Left kidney (tissue), 2 donors: ENCODE results near the gene THAP3. TPM values are rescaled to one million over a fixed set of nuclear protein-coding genes. Genes with fewer than 3 reads are reported as not detected.
"Not testable (repeated sequence)": the region's sequence is repeated elsewhere in the genome, so short reads cannot be mapped to it uniquely, and the experiment has no call there.

ENCODE experiments used
- DNase-seq: peaks from one replicate; pipeline ENCODE4 v3.0.0-alpha.2; 2013
- polyA plus RNA-seq: library from polyadenylated mRNA; unstranded; fragments of 120-200 nt; gene quantifications from one replicate; pipeline ENCODE4 v1.2.1, GENCODE V29; 2013; ENCODE audit not compliant: insufficient read length

Gene THAP3
- polyA plus RNA-seq, 1 donor = 18.3 TPM

DNA sequence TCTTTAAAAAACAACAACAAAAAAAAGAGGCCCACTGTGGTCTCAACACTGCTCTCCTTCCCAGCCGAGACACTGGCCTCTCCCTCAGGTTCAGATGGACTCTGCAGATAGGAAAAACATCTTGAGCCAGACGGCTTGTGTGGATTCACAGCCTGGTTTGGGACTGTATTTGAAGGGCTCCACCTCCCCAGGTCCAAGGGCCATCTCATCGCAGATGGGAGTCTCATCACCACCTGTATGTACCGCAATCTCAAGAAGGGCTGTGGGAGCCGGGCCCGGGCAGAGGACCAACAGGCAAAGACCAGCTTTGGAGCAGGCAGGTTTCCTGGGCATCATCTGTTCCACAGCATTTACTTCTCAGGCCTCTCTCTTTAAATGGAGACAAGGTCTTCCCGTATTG lies 34.6 kb upstream of the THAP3 start:
- no peak for DNase-seq

DNA sequence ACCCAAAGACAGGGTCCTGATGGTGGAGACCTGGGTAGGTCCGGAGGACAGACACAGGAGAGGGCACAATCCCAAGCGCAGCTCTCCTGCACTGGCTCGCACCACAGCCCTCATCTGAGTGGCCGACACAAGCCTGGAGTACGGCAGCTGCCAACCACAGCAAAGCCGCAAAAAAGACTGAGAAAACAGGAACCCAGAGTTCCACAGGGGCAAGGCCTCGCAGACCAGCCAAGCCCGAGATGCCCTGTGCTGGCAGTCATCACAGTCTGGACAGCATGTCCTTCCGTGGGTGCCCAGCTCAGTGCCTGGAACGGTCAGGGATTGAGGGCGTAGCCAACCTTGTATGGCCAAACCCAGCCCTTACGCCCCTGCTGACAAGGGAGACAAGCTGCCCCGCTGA lies 33.4 kb upstream of the THAP3 start:
- DNase-seq = no peak

DNA sequence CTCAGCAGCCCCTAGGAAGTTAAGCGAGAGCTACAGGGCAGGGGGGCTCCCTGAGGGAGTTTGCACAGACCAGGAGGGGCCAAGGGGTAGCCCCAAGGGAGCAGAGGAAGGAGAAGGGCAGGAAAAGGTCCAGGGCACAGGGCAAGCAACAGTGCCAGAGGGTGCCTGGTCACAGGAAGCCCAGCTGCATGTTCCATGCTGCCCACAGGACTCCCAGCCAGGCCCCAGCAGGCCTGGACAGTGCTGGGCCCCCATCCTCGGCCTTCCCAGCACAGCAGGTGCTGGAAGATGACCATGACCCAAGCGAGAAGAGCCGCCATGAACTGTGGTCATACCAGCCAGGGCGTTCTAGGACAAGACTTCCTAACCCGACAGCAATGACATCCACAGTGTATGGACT lies 33.0 kb upstream of the THAP3 start:
- DNase-seq = no peak

DNA sequence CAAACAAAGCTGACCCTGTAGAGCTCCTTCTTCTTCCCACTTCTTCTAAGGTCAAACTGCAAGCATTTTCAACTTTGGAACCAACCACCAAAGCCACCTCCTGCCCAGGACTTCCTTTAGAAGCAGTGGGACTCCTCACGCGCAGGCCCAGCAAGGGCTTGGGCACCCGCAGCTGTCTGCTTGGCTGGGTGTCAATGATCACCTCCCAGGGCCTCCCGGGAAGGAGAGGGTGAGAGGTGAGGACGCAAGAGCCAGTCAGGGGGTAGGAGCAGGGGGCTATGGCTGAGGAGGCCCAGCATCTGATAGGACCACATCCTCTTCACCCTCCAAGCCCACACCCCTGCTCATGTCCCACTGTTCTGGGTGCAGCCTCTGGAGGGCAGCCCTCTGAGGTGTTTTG lies 32.2 kb upstream of the THAP3 start:
- DNase-seq = no peak

DNA sequence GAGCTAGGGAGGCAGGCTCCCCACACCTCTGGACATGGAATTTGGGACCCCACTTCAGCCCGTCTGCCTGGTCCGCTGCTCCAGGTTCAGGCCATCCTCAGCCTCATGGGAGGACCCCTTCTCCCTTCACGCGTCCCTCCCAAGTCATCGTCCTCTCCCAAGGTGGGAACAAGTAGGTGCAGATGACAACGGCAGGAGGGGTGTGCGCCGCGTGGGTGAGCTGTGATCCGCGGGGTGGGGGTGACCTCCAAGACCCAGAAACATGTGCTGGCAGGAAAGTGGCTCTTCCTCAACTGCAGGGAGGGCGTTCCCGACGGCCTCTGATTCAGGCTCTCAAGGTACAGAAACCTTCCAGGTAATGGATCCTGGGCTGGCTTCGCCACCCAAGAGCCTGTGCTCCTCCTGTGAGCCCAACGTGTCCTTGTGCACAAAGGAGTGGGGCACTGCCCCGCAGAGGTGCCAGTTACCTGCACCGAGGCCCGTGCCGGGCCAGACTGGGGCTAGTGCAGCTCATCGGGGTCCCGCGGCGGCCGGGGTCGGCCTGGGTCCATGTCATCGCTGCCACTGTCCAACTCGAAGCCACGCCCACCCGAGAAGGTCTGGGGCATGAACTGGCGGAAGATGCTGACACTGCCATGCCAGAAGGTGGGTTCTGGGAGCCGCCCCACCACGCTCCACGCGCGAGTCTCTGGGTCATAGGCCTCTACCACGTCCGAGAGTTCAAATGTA lies 31.6 kb upstream of the THAP3 start:
- no peak for DNase-seq

DNA sequence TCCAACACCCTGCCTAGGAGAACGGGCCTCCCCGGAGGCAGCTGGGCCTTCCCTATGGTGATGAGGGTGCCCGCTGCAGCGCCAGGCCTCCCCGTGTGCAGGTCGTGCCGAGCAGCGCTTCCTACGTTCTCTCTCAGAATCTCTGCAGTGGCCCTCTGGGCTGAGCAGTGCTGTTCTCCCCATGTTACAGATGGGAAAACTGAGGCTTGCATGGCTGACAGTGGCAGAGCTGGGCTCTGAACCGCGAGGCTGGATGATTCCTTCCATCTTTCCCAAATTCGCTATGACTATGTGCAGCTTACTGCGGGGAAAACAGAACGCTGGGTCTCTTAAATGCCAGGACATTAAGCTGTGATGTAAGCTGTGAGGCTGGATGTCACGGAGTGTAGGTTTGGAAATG lies 30.9 kb upstream of the THAP3 start:
- DNase-seq = no peak

DNA sequence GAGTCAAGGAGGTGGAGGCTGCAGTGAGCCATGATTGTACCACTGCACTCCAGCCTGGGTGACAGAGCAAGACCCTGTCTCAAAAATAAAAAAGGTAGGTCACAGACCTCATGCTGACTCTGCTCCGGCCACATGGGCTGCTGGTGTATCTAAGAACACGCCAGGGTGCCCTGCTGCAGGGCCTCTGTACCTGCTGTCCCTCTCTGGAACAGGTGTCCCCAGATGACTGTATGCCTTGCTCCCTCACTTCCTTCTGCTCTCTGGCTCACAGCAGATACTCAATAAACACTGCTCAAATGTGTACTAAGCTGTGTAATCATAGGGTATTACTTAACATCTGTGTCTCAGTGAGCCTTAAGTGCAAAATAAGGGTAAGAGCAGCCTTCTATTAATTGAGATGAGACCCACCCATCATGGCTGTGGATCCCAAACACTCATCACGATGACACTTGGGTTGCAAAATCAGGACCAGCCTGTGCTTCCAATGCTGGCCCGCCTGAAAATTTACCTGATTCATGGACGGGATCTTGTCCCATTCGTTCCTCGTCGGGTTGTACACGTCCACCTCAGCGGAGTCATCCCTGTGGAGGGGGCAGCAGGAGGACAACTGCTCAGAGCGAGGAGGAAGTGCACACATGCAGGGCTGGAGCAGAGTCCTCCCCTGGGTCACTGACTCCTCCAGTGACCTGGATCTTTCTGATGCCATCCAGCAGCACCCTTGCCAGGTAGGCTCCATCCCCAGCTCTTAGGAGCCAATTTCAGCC lies 29.5 kb upstream of the THAP3 start:
- DNase-seq = no peak

DNA sequence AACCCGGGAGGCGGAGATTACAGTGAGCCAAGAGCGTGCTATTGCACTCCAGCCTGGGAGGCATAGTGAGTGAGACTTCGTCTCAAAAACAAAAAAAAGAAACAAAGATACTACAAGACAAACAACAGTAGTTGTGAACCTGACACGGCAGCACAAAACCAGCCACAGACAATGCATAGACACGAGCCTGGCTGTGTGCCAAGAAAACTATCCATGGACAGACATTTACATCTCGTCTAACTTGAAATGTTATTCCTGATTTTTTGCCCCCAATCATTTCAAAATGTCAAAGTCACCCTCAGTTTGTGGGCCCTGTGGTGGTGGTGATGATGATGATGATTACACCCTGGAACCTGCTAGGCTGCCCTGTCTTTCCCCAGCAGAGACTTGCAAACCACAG lies 28.3 kb upstream of the THAP3 start:
- no peak for DNase-seq

DNA sequence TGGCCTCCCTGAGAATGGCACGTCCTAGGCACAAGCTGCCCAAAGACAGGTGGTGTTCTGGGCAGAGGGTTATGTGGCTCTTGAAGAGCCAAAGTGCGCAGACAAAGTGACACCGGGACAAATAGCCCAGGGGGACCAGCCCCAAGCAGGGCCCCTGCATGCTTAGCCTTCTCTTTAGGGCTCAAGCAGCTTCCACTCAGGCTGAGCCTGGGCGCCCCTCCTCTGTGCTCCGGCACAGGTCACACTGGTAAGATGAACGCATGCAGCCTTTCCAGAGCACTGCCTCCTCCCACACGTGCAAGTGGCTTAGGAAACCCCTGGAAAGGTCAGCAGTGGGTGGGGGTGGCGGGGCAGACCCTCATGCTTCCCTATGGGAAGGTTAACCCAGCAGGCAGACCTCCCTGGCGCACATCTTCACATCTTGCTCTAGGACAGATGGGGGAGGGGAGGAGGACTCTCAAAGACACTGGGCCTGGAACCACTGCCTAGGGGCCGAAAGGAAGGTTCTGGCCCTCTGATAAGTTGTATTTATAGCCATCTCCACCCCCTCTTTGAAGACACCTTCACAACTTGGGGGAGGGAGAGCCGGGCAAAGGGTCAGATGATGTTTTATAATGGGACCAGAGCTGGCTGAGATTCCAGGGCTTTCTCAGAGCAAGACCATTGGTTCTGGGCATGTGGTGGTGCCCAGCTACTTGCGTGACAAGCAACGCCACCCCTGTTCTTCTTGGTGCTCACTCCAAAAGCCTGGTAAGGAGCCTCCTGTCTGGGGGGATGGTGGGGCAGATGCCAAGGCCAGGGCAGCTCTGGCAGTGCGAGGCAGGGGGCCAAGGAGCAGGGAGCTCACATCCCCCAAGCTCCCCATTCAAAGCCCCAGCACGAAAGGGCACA lies 27.5 kb upstream of the THAP3 start:
- DNase-seq = no peak

DNA sequence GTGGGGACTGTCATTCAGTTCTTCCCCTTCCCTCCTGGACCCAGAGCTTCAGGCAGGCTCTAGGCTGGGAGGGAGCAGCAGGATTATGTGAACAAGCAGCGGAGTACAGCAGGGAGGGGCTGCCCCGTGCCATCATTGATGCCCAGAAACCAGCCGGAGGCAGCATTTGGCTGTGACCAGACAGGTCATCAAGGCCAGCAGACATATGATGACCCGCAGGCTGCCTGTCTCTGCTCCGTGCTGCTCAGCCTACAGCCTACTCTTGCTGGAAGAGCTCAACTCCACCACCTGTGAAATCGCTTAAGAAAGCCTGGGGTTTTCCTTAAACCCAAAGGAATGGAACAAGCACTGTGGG lies 26.9 kb upstream of the THAP3 start:
- no peak for DNase-seq

DNA sequence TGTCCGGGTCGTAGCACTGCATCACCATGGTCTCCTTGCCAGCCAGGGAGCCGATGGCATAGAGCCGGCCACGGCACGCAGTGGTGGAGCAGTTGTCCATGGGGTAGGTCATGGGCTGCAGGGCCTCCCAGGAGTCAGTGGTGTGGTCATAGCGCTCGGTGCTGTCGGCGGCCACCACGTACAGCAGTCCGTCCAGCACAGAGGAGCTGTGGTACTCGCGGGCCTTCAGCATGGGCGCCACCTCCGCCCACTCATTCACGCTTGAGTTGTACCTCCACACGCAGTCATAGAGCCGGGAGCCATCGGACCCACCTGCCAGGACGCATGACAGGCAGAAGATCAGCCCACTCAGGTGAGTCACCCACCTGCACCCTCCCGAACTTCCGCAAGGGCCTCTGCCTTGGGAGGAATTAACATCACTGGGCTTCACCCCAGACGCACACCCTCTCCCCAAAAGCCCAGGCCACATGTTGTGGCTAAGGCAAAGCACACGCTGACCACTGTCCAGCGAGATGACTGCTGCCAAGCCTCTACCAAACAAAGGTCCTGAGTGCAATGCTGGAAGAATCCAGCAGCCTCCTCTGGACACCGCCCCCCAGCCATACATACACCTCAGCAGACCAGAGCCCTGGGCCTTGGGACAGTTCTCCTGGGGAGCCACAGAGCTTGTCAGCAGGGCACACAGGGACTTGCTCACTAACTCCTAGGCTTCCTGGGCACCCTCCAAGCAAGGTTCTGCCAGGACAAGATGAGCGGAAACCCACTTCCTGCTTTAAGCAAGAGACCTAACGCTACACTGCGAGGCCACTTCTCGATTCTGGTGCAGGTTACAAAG lies 25.3 kb upstream of the THAP3 start:
- no peak for DNase-seq

DNA sequence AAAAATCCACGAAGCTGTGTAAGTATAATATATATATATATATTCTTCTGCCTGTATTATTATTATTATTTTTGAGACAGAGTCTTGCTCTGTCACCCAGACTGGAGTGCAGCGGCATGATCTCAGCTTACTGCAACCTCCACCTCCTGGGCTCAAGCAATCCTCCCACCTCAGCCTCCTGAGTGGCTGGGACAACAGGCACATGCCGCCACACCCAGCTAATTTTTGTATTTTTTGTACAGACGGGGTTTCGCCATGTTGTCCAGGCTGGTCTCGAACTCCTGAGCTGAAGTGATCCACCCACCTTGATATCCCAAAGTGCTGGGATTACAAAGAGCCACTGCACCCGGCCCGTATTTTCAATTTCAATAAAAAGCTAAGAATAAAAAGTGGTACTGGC lies 24.7 kb upstream of the THAP3 start:
- not testable (repeated sequence) for DNase-seq

DNA sequence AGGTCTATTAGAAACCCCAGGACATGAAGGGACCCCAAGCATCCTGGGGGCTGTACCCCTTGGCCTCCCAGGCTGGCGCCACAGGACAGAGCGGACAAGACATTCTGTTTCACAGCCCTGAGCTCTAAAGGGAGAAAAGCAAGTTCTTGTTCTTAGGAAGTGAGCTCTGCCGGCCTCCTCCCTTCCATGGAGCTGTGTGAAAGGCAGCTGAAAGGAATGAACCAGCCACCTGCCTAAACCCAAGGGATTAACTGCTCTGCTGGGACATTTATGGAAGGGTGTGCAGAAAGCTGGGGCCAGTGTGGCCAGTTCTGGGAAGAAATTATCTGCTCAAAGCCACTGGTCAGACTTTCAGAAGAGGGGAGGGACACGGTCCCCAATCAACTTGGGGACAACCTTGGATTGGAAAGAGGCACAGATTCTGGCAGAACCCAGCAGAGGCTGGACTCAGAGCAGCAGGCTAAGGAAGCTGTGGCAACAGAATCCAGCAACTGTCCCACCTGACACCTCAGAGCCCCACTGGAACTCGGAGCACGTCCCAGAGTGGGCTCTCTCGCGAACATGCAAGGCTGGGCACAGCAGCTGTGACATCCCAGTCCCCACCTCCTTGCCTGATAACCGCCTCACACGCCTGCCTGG lies 24.1 kb upstream of the THAP3 start:
- no peak for DNase-seq

DNA sequence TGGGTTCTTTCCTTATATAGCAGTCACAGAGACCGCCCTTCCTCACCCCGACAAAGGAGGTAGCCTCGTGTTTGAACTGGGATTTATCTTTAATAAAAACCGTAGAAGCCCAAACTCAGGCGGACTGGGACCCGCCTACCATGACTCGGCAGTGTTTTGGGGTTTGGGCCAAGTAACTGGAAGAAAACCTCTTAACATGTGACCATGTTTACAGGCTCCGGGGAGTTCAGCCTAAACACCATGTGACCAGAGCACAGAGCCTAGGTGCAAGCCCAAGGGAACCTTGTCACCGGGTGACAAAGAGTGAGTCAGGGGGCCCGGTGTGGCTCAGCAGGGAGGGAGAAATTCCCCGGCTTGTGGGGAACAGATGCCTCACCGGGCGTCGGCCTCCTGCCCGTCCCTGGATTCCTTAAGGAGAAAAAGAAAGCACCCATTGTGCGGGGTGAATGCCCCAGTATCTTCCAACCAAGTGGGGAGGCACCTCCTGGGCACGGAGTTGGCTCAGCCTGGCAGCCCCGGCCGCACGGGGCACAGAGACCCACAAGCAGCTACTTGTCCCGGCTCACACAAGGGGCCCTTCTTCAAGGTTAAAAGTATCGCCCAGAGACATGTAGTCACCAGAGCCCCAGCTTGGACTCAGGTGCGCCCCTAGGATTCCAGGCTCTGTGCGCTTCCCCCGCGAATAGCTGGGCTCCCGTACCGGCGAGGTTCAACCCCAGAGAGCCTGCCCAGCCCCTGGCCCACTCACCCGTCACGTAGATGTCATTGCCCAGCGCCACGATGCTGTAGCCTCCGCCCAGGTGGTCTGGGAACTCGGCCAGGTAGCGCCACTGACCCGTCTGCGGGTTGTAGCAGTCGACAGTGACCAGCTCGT lies 23.4 kb upstream of the THAP3 start:
- no peak for DNase-seq

DNA sequence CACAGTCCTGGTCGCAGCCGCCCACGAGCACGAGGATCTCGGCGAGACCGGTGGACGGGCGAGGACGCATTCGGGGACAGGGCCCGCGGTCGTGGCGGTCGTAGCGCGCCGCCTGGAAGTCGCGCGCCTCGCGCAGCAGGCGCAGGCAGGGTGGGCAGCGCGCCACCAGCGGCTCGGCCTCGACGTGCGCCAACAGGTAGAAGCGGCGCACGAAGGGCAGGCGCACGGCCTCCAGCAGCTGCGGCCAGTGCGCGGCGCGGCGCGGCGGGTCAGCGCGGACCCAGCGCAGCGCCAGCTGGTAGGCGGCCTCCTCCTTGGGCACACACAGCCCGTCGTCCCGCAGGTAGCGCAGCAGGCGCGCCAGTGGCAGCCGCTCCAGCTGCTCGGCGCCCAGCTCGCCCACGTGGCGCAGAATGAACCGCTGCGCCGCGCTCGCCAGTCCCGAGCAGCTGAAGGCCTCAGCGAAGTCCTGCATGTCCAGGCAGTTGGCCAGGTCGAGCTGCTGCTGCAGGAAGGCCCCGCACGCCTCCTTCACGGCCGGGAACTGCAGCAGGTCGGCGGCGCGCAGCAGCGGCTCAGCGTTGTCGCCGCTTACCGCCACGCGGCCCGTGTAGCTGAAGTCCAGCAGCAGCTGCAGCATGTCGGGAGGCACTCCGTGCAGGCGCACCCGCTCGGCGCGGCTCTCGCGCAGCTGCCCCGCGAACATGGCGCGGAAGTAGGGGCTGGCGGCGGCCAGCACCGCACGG lies 22.6 kb upstream of the THAP3 start:
- DNase-seq = no peak

DNA sequence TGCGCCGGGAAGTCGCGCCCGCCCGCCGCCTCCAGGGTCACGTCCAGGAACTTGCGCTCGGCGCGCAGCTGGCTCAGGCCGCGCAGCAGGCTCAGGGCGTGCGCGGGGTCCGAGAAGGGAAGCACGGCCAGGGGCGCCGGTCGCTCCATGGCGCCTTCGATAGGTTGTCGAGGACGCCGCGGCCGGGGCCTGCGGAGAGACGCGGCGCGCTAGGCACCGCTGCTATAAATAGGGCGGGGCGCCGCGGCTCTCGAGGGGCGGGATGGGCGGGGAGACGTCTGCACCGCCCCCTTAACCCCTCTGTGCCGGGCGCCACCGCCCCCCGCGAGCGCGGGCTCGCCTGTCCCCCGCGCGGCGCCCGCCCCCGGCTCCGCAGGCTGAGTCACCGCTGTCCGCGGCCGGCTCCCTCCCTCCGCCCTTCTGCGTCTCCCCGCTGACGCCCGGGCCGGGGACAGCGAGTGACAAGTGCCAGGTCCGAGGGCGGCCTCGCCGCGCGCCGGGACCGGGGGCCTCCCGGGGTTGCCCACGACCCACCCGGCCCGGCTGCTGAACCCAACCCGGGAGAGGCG lies 21.9 kb upstream of the THAP3 start, which contains the start of gene KLHL21:
Gene KLHL21 (minus strand): TSS at position 201 of the 569 bp plus-strand sequence. CDS start 52 bp downstream, at position 149.
- no peak for DNase-seq

DNA sequence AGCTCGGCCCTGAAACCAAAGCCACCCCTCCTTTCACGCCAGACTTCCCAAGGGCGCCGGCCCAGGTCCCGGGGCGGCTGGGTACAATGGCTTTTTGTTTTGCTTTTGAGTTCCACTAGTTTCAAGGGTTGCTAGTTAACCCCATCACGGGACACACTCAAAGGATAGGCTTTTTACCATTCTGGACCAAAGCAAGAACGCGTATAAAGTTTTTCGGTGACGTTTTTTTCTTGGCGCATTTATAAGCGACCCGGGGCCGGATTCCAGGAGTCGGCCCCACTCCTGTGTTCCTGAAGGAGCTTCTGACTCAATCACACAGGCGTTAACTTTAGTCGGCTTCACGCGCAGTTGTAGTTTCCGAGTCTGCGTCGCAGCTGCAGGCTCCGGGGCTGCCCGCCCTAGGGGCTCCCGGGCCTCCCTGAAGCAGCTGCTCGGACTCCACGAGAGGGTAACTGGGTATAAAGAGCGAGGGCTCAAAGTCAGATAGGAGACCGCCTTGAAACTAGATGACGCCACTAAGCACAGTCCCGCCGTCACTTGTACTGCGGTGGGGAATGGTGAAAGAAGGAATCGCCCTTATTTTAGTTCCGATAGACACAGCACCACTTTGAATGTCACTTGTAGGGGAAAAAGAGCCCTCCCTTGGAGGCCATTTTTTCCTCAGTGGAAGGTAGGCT lies 21.3 kb upstream of the THAP3 start:
- no peak for DNase-seq

DNA sequence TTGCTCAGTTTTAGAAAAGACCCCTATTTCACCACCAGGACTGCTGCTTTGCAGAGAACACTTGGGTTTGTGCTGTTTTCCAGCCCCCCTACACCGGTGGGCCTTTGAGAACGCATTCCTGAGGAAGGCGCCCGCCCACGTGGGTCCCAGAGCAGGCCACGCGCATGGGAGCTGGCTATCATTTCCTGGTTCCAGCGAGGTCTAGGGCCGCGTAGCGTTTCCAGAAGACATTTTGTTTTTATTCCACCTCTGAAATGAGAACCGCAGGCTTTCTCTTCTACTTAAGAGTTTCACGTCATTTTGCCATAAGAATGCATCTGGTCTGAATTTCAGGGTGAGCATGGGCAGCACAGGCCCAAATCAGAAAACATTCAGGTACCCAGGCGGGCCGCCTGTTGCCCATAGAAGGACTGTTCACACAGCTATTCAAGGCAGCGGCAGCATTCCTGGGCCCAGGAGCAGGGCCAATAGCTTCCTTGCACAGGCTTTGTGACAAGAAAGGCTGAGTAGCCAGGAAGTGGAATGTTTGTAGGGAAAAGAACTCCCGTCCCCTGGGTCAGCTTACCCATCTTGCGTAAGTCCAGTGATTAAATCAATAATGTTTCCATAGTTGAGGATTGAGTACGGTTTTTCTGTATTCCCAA lies 20.6 kb upstream of the THAP3 start:
- no peak for DNase-seq
